HG02885 (cell line): Measurements from ENCODE around the gene RENBP.

Experiments
- ATAC-seq: cut with Tn5 transposase; IDR thresholded peaks from one replicate; pipeline ENCODE4 v1.9.1; 2021; ENCODE audit warnings: mild to moderate bottlenecking; ENCODE audit not compliant: unreplicated experiment, poor library complexity

Gene RENBP

DNA sequence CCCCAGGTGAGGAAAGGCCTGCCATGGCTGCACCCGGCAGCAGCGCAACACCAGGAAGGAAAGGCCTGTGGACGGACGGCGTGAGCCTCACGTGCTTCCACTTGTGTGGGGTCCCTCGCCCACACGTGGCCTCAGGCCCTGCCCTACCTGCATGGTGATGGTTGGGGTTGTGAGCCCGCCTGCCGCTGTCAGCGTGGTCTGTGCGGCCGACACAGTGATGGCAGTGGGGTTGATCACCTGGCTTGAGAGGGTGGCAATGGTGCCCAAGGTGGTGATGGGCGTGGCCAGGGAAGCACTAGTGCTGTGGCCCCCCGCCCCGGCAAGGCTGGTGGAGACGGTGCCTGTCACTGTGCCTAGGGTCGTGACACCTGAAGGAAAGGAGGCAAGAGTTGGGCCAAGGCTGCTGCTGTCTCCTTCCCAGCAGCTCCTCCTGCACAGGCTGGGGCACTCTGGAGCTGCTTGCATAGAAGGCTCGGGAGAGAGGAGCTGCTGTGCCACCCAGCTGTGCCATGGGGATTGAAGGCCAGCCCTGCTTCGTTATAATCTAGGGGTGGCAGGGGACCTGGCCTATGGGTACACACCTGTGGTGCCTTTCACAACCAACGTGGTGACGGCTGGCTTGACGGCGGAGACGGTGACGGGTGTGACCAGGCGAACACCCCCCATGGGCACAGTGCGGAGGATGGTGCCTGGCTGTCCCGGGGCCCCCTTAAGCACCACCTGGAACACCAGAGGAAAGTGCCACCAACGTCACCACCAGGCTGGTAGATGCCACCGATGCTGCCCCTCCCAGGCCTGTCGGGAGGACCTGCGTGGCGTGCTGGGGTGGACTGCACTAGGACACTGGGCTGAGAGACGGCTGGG is 11.8 kb upstream of the RENBP start:
- no peak for ATAC-seq

GRCh38 chrX:153955228-153955732 is 10.8 kb upstream of the RENBP start:
- ATAC-seq, result no peak

DNA sequence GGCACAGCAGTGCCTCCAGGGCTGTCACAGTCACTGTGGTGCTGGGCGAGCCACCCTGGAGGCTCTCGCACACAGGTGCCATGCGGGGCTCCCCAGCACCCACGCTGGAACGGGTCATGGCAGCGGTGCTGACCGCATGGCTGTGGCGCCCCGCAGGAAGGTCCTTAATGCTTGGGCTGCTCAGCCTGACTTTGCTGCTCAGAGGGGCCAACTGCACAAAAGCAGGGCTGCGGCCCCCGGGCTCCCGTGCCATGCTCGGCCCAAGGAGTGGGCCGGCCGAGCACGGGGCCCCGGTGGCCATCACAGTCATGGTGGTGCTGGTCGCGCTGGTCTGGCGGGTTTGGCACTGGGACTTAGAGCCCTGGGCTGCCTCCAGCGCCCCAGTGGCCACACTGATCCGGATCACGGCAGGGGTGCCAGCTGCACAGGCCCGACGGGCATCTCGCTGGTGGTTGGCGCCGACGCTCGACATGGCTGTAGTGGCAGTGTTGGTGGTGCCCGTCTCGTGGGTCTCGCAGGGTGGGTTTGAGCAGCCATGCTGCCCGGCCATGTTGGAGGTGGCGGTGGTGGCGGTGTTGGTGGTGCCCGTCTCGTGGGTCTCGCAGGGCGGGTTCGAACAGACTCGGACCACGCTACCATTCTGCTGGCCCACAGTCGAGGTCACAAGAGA is 10.2 kb upstream of the RENBP start:
- ATAC-seq, result no peak

DNA sequence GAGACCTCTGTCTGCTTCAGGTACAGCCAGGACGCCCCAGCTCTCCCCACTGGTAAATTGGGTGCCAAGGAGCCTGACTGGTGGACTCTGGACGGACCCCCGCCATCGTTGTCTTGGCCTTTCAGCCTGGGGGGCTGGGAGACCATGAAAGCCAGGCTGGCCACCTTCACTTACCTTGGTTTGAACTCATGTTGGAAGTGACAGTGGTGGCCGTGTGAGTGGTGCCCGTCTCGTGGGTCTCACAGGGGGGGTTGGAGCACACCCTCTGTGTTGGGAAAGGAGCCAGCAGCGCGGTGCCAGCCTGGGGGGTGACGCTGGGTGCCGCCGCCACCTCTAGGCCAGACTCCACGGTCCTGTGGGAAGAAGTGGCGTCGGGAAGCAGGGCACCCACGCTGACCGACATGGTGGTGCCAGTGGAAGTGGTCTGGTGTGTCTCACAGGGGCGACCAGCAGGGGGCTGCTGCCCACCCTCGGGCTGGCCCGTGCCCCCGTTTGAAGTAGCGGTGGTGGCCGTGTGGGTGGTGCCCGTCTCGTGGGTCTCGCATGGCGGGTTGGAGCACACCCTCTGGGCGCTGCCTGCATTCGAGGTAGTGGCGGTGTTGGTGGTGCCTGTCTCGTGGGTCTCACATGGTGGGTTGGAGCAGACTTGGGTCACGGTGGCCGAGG is 9.6 kb upstream of the RENBP start:
- no peak for ATAC-seq

DNA sequence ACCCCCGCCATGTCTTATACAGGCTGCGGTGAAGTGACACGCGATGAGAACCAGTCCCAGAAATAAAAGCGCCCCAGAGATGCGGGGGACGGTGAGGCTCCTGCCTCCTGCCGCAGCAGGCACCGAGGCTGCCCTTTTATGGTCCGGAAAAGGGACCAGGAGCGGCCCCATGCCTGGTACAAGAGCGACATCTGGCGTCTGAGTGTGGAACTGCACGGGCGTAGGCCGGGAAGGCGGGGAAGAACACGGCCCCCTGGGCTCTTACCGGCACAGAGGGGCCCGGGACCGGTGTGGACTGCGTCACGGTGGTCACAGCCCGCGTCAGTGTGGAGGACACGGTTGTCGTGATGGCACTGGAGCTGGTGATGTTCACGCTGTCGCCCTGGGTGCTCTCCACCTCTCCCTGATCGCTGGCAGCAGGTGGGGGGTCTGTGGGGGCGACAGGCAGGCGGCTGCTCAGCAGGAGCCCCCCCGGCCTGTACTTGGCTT is 8.9 kb upstream of the RENBP start:
- ATAC-seq, result peak; percentile 72

GRCh38 chrX:153952373-153953026 is 8.1 kb upstream of the RENBP start:
- no peak for ATAC-seq

DNA sequence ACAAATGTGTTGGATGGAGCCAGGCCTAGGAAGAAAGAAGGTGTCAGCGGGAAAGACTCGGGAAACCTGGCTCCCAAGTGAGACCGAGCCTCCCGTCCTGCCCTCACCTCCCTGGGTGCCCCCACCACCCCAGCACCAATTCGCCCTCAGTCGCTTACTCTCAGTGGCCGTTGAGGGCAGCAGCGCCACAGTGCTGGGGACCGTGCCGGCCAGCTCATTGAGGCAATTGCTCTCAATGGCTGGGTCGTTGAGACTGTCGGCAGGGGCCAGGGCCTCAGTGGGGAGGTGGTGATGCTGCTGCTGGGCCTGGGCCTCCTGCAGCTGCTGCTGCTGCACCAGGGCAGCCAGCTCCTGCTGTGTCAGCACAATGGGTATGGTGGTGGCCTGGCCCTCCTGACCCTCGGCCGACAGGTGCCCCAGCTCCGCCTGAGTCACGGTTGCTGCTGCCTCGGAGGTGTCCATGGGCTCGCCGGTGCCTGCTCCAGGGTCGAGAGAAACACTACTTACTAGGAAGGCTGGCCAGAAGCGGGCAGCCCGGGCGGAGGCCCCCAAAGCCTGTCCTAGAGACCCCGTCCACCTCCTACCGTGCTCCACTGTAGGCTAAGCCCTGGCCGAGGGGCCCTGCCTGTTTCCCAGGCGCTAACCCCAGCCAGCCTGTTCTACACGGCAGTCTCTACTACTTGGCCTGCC is 7.4 kb upstream of the RENBP start:
- ATAC-seq, result no peak

DNA sequence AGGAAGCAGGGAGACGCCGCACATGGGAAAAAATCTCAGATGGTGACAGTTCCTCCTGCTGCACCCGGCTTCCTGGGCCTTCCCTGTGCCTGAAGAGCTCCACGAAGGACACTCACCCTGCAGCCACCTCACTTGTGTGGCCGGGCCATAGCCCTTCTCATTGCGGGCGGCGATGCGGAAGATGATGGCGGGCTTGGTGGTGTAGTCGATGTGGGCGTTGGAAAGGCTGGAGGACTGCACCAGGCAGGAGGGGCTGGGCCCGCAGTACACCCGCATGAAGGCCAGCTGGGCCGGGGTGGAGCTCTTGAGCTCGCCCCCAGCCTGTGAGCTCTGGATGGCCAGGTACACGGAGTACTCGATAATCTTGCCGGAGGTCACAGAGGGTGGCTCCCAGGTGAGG is 5.7 kb upstream of the RENBP start:
- ATAC-seq, result no peak

DNA sequence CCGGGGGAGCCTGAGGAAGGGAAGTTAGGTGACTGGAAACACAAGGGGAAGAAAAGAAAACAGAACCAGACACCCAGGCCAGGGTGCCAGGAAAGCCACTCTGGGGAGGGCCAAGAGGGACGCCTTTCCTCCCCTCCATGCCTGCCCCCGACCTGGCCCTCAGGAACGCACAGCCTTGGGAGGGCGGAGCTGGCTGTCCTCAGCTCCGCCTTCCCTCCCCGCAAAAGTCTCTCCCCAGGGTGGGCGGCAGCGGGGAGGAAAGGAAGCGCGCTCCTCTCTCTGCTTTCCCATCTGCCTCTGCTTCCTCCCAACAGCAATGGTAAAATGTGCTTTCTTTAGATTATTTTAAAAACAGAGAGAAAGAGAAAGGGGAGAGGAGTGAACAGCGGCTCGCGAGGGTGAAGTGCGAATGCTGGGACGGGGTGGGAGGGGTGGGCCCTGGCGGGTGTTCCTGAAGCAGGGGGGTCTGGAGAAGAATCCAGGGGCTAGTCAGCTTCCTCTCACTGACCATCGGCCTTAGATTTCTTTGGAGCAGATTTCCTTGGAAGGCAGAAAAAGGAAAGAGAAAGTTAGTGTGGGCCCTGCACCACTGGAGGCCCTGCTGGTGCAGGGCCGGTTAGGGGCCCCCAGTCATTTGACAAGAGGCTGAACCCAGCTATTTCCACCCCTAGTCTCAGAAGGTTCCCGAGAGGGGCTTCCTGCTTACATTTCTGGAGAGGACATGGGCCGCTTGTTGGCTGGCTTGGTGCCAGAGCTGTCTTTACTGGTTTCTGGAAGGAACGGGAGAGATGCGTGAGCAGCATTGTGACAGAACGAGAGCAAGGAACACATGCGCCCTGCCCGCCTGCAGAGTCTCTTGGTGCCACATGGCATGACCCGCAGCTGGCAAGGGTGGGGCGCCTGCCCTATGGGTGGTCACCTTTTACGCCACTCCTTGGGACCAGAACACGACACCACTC is 4.7 kb upstream of the RENBP start:
- ATAC-seq, result no peak

DNA sequence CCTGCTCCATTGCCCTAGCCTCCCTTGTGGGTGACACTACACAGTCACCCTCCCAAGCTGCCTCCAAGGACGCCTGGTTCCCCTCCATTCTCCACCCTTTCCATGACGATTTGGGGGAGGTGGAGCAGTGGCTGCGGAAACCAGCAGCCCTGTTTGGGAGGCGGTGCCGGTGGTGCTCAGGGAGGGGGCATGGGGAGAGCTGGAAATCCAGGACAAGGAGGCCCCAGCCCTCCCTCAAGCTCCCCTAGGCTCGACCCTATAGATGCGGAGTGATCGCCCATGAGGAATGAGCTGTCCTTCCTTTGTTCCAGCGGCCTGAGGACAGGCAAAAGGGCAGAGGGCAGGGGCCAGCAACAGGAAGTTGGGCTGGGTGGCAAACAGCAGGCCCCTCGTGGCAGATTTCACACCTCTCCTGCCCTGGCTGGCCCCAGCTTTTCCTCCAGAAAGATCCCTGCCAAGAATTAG is 3.6 kb upstream of the RENBP start:
- no peak for ATAC-seq

GRCh38 chrX:153947009-153947769 is 2.7 kb upstream of the RENBP start:
- peak; percentile 83 for ATAC-seq

- ATAC-seq, result no peak
Observed at GRCh38 chrX:153945956-153946943, 1.8 kb upstream of the RENBP start.

- ATAC-seq, result no peak
Observed at GRCh38 chrX:153944800-153945150, 332 bp upstream of the RENBP start.

- ATAC-seq, result no peak
Observed at GRCh38 chrX:153941336-153942252, 2.8 kb downstream of the RENBP start.

GRCh38 chrX:153939573-153939972 is 4.9 kb downstream of the RENBP start:
- no peak for ATAC-seq
